Pulmonary artery endothelial cell (primary cell): ENCODE measurements around the gene CXCL14. TPM values are rescaled to one million over a fixed set of nuclear protein-coding genes. Genes with fewer than 3 reads are reported as not detected.

Source experiments
- total RNA-seq: library from RNA; depleted of rRNA; stranded (reverse); fragments of >200 nt; gene quantifications from 2 replicates; pipeline ENCODE4 v1.2.3, GENCODE V29; 2014

CXCL14 gene
- total RNA-seq, 1 donor from 2014 or later, result not detected

Other genes starting within 250 kb of the CXCL14 start
- gene MACROH2A1, start 179.8 kb downstream of the CXCL14 start, total RNA-seq, result 187 and 194 TPM in 2 replicates
- gene DCANP1, start 131.6 kb downstream of the CXCL14 start, total RNA-seq, result not detected in 2 replicates
- gene TIFAB, start 126.6 kb downstream of the CXCL14 start, total RNA-seq, result not detected in 2 replicates
- gene NEUROG1, start 43.0 kb downstream of the CXCL14 start, total RNA-seq, result not detected in 2 replicates